ENCODE data around the gene EMC9. TPM values are rescaled to one million over a fixed set of nuclear protein-coding genes. Genes with fewer than 3 reads are reported as not detected.
A peak's percentile ranks its signal among the peaks of the same experiment; 100 is the strongest.

EMC9 gene
- polyA plus RNA-seq, 3 donors, result 6.4 to 9.4 (median 8.5) TPM

DNA sequence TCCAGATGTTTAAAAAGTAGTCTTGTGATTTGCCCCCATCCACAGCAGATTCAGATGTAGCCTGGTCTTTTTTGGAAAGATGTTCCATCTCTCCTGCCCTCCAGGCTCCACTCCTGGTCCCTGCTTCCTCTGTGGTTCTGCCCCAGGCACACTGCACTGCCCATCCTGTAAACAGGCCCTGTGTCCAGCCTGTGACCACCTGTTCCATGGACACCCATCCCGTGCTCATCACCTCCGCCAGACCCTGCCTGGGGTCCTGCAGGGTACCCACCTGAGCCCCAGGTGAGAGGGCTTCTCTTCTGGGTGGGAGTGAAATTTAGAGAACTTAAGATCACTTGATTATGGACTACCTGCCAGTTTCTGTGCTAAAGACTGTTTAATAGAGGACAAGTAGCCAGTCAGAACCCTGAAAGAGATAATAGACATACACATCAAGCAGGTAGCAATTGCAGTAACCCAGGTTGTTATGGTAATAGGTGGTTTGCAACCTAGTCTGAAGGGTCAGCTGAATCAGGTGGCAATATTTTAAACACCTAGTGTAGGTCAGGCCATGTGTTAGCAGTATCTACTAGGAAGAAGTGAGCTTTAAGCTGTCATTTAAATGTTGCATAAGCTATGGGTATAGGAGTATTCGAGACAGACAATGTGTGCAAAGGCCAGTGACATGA lies 8.0 kb upstream of the EMC9 start:
- H3K27ac Mint-ChIP-seq, result peak overlapping the region in 2 of 7 donors; percentile 69 to 76
- peaks cover 50 to 58% of the 10 kb centered on the region in 2 donors for H3K36me3 ChIP-seq (replicated peaks in 1 of 2; ENCODE audit: control insufficient read depth in 1 of 2, insufficient read depth in 2 of 2, low read length in 2 of 2)
- no peak overlapping the region for H3K9ac ChIP-seq (ENCODE audit: insufficient read depth, low read length, poor library complexity, severe bottlenecking)
- H3K4me3 Mint-ChIP-seq, result no peak overlapping the region
- TF ChIP-seq, protein P1, sequence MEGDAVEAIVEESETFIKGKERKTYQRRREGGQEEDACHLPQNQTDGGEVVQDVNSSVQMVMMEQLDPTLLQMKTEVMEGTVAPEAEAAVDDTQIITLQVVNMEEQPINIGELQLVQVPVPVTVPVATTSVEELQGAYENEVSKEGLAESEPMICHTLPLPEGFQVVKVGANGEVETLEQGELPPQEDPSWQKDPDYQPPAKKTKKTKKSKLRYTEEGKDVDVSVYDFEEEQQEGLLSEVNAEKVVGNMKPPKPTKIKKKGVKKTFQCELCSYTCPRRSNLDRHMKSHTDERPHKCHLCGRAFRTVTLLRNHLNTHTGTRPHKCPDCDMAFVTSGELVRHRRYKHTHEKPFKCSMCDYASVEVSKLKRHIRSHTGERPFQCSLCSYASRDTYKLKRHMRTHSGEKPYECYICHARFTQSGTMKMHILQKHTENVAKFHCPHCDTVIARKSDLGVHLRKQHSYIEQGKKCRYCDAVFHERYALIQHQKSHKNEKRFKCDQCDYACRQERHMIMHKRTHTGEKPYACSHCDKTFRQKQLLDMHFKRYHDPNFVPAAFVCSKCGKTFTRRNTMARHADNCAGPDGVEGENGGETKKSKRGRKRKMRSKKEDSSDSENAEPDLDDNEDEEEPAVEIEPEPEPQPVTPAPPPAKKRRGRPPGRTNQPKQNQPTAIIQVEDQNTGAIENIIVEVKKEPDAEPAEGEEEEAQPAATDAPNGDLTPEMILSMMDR (IDR thresholded peaks at IDR 0.05), result no peak
- peaks cover 26 to 36% of the 10 kb centered on the region in 2 donors for H3K4me1 ChIP-seq (ENCODE audit: control insufficient read depth in 1 of 2, insufficient read depth in 2 of 2, low read length in 2 of 2)
- WGBS (ENCODE audit: insufficient coverage), result 100% methylated on average over 2 of the region's 3 CpGs
- peaks cover 65% of the 10 kb centered on the region for H3K79me2 ChIP-seq (ENCODE audit: insufficient read depth, low read length)
- H3K36me3 Mint-ChIP-seq, result peaks cover 53 to 61% of the 10 kb centered on the region in 2 donors
- no peaks in the 10 kb centered on the region for H3K27me3 ChIP-seq (ENCODE audit: control insufficient read depth in 2 of 2, insufficient read depth in 2 of 2, low read length in 2 of 2)
- peaks cover 35% of the 10 kb centered on the region for H3K4me1 Mint-ChIP-seq
- intact Hi-C loops (cut with micrococcal nuclease), result no loop called here
- no peak overlapping the region for H3K4me2 ChIP-seq (replicated peaks; ENCODE audit: extremely low read depth, low read length, poor library complexity, severe bottlenecking)
- H4K20me1 ChIP-seq (ENCODE audit: insufficient read depth, low read length), result peaks cover 61% of the 10 kb centered on the region
- no peaks in the 10 kb centered on the region for H3K9me3 ChIP-seq (replicated peaks in 1 of 2; ENCODE audit: control insufficient read depth in 1 of 2, insufficient read depth in 1 of 2, low read length in 2 of 2)
- no peak overlapping the region for H2AFZ ChIP-seq (ENCODE audit: insufficient read depth, low read depth, low read length, poor library complexity, severe bottlenecking)
- no peaks in the 10 kb centered on the region for H3K9me3 Mint-ChIP-seq
- no peak for DNase-seq
- peak overlapping the region in 1 of 2 donors; percentile 26 for H3K27ac ChIP-seq (ENCODE audit: low read depth in 1 of 2, low read length in 2 of 2)
- peaks cover 0 to 2% (median 0%) of the 10 kb centered on the region in 3 donors for H3K27me3 Mint-ChIP-seq (ENCODE audit: low read depth in 3 of 3)
- H3K4me3 ChIP-seq (replicated peaks in 1 of 3; ENCODE audit: low read depth in 2 of 3, low read length in 3 of 3), result no peak overlapping the region

DNA sequence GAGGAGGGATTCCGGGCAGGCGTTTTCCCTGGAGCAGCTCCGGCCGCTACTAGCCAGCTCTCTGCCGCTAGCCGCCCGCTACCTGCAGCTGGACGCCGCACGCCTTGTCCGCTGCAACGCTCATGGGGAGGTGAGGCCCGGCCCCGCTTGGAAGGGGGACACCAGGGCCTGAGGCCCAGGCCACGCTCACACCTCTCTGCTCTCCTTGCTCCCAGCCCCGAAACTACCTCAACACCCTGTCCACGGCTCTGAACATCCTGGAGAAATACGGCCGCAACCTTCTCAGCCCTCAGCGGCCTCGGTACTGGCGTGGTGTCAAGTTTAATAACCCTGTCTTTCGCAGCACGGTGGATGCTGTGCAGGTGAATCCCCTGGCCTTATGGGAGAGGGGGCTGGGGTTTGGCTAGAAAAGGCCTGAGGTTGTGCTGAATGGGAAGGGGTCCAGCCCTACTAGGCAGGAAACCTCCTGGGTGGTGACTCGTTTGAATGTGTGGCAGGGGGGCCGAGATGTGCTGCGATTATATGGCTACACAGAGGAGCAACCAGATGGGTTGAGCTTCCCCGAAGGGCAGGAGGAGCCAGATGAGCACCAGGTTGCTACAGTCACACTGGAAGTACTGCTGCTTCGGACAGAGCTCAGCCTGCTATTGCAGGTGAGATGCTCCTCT lies 6.5 kb upstream of the EMC9 start:
- Mint-ChIP-seq H3K27me3 (ENCODE audit: low read depth in 3 of 3) (peaks cover 0 to 2% (median 0%) of the 10 kb centered on the region in 3 donors), H3K9me3 (no peaks in the 10 kb centered on the region), H3K36me3 (peaks cover 65% of the 10 kb centered on the region in 2 donors), H3K27ac (peak overlapping the region; percentile 74 to 95 (median 87)), H3K4me1 (peaks cover 38% of the 10 kb centered on the region), H3K4me3 (peak overlapping the region; percentile 96 to 98)
- no peak for DNase-seq
- H4K20me1 ChIP-seq (ENCODE audit: insufficient read depth, low read length), result peaks cover 69% of the 10 kb centered on the region
- H3K9me3 ChIP-seq (replicated peaks in 1 of 2; ENCODE audit: control insufficient read depth in 1 of 2, insufficient read depth in 1 of 2, low read length in 2 of 2), result no peaks in the 10 kb centered on the region
- peaks cover 54 to 65% of the 10 kb centered on the region in 2 donors for H3K36me3 ChIP-seq (replicated peaks in 1 of 2; ENCODE audit: control insufficient read depth in 1 of 2, insufficient read depth in 2 of 2, low read length in 2 of 2)
- peak overlapping the region; percentile 45 to 84 for H3K27ac ChIP-seq (ENCODE audit: low read depth in 1 of 2, low read length in 2 of 2)
- H2AFZ ChIP-seq (ENCODE audit: insufficient read depth, low read depth, low read length, poor library complexity, severe bottlenecking), result peak overlapping the region; percentile 93
- H3K4me2 ChIP-seq (replicated peaks; ENCODE audit: extremely low read depth, low read length, poor library complexity, severe bottlenecking), result peak overlapping the region; percentile 98
- intact Hi-C loops (cut with micrococcal nuclease), result loop anchor here in 1 of 2 donors (1.0 to 2.0 kb wide), 2 partner anchors 13 to 34 kb away; partner anchors contain the start of genes DCAF11, IRF9 and NRL
- H3K27me3 ChIP-seq (ENCODE audit: control insufficient read depth in 2 of 2, insufficient read depth in 2 of 2, low read length in 2 of 2), result no peaks in the 10 kb centered on the region
- peaks cover 76% of the 10 kb centered on the region for H3K79me2 ChIP-seq (ENCODE audit: insufficient read depth, low read length)
- H3K4me1 ChIP-seq (ENCODE audit: control insufficient read depth in 1 of 2, insufficient read depth in 2 of 2, low read length in 2 of 2), result peaks cover 26 to 36% of the 10 kb centered on the region in 2 donors
- TF ChIP-seq, protein P1 (IDR thresholded peaks at IDR 0.05), result no peak
- peak overlapping the region; percentile 93 for H3K9ac ChIP-seq (ENCODE audit: insufficient read depth, low read length, poor library complexity, severe bottlenecking)
- peak overlapping the region; percentile 84 to 100 (median 89) for H3K4me3 ChIP-seq (replicated peaks in 1 of 3; ENCODE audit: low read depth in 2 of 3, low read length in 3 of 3)
- WGBS (ENCODE audit: insufficient coverage), result 8% methylated on average over 26 of the region's 29 CpGs

Measured in CD14-positive monocyte (primary cell).